Measurements from ENCODE around the gene CDH23. TPM values are rescaled to one million over a fixed set of nuclear protein-coding genes. Genes with fewer than 3 reads are reported as not detected.

CDH23 gene
- polyA plus RNA-seq, 1 donor from 2014 or later = 6.6 TPM

DNA sequence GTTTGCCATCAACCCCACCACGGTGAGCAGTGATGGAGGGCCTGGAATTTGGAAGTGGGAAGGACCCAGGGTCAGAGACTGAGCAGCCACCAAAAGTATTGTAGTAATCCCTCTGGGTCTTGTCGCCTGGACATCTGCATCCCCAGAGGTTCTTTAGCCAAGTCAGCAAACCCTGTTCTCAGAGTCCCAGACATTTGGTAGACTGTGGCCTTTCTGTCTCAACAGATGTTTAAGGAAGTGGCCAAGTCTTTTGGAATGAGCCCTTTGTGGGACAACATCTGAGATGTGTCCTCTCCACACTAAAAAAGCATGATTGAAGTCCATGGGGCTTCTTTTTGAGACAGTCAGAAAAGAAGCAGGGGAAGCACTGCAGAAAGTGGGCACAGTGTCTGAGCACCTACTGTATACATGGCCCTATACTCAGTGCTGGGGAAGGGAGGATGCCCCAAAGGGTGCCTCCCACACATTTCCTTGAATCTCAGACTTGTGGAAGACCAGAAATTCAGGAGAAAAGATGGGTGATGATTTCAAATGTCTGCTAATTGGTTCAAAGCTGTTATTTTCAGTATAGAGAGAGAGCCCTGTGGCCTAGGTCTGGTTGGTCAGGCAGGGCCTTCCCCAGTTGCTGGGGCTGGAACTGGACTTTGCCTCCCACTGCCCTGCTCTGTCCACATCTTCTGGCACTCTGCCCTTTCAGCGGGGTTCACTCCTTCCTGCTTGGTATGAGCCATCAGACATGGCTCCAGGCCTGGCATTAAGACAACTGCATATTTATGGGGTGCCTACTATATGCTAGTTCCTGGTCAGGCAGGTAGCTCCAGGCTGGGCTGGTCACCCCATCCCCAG lies 403.1 kb downstream of the CDH23 start:
- TF ChIP-seq MXI1 (conservative IDR thresholded peaks at IDR 0.05; ENCODE audit: poor library complexity, severe bottlenecking) (no peak), EZH2 (IDR thresholded peaks at IDR 0.05; ENCODE audit: borderline replicate concordance, insufficient read depth, low read length, poor library complexity, severe bottlenecking) (no peak), RAD21 (conservative IDR thresholded peaks at IDR 0.05) (no peak), CTCF (IDR thresholded peaks at IDR 0.05; ENCODE audit: poor library complexity, severe bottlenecking) (no peak), EP300 (conservative IDR thresholded peaks at IDR 0.05; ENCODE audit: poor library complexity, severe bottlenecking) (no peak), TAF1 (IDR thresholded peaks at IDR 0.05; ENCODE audit: low read depth) (no peak), SMC3 (conservative IDR thresholded peaks at IDR 0.05; ENCODE audit: poor library complexity) (no peak), POLR2AphosphoS5 (IDR thresholded peaks at IDR 0.05) (no peak)
- TF ChIP-seq, protein P1, sequence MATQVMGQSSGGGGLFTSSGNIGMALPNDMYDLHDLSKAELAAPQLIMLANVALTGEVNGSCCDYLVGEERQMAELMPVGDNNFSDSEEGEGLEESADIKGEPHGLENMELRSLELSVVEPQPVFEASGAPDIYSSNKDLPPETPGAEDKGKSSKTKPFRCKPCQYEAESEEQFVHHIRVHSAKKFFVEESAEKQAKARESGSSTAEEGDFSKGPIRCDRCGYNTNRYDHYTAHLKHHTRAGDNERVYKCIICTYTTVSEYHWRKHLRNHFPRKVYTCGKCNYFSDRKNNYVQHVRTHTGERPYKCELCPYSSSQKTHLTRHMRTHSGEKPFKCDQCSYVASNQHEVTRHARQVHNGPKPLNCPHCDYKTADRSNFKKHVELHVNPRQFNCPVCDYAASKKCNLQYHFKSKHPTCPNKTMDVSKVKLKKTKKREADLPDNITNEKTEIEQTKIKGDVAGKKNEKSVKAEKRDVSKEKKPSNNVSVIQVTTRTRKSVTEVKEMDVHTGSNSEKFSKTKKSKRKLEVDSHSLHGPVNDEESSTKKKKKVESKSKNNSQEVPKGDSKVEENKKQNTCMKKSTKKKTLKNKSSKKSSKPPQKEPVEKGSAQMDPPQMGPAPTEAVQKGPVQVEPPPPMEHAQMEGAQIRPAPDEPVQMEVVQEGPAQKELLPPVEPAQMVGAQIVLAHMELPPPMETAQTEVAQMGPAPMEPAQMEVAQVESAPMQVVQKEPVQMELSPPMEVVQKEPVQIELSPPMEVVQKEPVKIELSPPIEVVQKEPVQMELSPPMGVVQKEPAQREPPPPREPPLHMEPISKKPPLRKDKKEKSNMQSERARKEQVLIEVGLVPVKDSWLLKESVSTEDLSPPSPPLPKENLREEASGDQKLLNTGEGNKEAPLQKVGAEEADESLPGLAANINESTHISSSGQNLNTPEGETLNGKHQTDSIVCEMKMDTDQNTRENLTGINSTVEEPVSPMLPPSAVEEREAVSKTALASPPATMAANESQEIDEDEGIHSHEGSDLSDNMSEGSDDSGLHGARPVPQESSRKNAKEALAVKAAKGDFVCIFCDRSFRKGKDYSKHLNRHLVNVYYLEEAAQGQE (IDR thresholded peaks at IDR 0.05; ENCODE audit: borderline replicate concordance) = no peak
- Histone ChIP-seq H2AFZ (ENCODE audit: low read depth, low read length) (no peak overlapping the region), H3K4me3 (ENCODE audit: low read length) (no peak overlapping the region), H3K27ac (ENCODE audit: low read length) (no peak overlapping the region), H3K27me3 (ENCODE audit: insufficient read depth, low read depth, low read length) (no peaks in the 10 kb centered on the region), H4K20me1 (ENCODE audit: insufficient read depth) (no peaks in the 10 kb centered on the region), H3K79me2 (replicated peaks; ENCODE audit: insufficient read depth, low read length) (no peaks in the 10 kb centered on the region), H3K9me3 (ENCODE audit: low read length) (no peaks in the 10 kb centered on the region), H3K36me3 (ENCODE audit: insufficient read depth, low read length) (no peaks in the 10 kb centered on the region), H3K9ac (ENCODE audit: low read length) (no peak overlapping the region), H3K4me2 (ENCODE audit: low read length) (no peak overlapping the region), H3F3A (ENCODE audit: insufficient read depth, low read length, poor library complexity, severe bottlenecking) (no peaks in the 10 kb centered on the region), H3K9me2 (ENCODE audit: insufficient read depth, low read length) (no peaks in the 10 kb centered on the region)

- H3K4me3 ChIP-seq (ENCODE audit: low read length) = no peak overlapping the region
- TF ChIP-seq RAD21 (conservative IDR thresholded peaks at IDR 0.05) (no peak), MXI1 (conservative IDR thresholded peaks at IDR 0.05; ENCODE audit: poor library complexity, severe bottlenecking) (no peak), EP300 (conservative IDR thresholded peaks at IDR 0.05; ENCODE audit: poor library complexity, severe bottlenecking) (no peak), CTCF (IDR thresholded peaks at IDR 0.05; ENCODE audit: poor library complexity, severe bottlenecking) (no peak), POLR2AphosphoS5 (IDR thresholded peaks at IDR 0.05) (no peak), EZH2 (IDR thresholded peaks at IDR 0.05; ENCODE audit: borderline replicate concordance, insufficient read depth, low read length, poor library complexity, severe bottlenecking) (no peak), SMC3 (conservative IDR thresholded peaks at IDR 0.05; ENCODE audit: poor library complexity) (no peak), TAF1 (IDR thresholded peaks at IDR 0.05; ENCODE audit: low read depth) (no peak)
- TF ChIP-seq, protein P1 (IDR thresholded peaks at IDR 0.05; ENCODE audit: borderline replicate concordance) = no peak
- no peaks in the 10 kb centered on the region for H3K9me2 ChIP-seq (ENCODE audit: insufficient read depth, low read length)
- H3K9me3 ChIP-seq (ENCODE audit: low read length) = no peaks in the 10 kb centered on the region
- H3K79me2 ChIP-seq (replicated peaks; ENCODE audit: insufficient read depth, low read length) = no peaks in the 10 kb centered on the region
- H3K4me2 ChIP-seq (ENCODE audit: low read length) = no peak overlapping the region
- no peaks in the 10 kb centered on the region for H3F3A ChIP-seq (ENCODE audit: insufficient read depth, low read length, poor library complexity, severe bottlenecking)
- no peak overlapping the region for H2AFZ ChIP-seq (ENCODE audit: low read depth, low read length)
- no peaks in the 10 kb centered on the region for H4K20me1 ChIP-seq (ENCODE audit: insufficient read depth)
- no peak overlapping the region for H3K9ac ChIP-seq (ENCODE audit: low read length)
- no peaks in the 10 kb centered on the region for H3K36me3 ChIP-seq (ENCODE audit: insufficient read depth, low read length)
- no peaks in the 10 kb centered on the region for H3K27me3 ChIP-seq (ENCODE audit: insufficient read depth, low read depth, low read length)
- no peak overlapping the region for H3K27ac ChIP-seq (ENCODE audit: low read length)
Measured at GRCh38 chr10:71801361-71801760, 404.6 kb downstream of the CDH23 start.

All from neural cell (in vitro differentiated cells).